Heart right ventricle (tissue), 16 donors: Measurements from ENCODE around the gene REXO1. TPM values are rescaled to one million over a fixed set of nuclear protein-coding genes. Genes with fewer than 3 reads are reported as not detected.
A peak's percentile ranks its signal among the peaks of the same experiment; 100 is the strongest.

ENCODE experiments used
- ATAC-seq, 8 donors: fragments of 200-7000 bp; cut with Tn5 transposase; one replicate each; pipeline ENCODE4 v1.9.1; 2020; ENCODE audit warnings: mild to moderate bottlenecking in 8 of 8, moderate library complexity in 8 of 8, moderate number of reproducible peaks in 1 of 8
- DNase-seq, 2 donors: peaks; one replicate each; pipeline ENCODE4 v3.0.0-alpha.2; 2020
- H3K27ac ChIP-seq, 10 donors: fragments of 200-600 bp; sonication (generic) in 2 of 10; one replicate each; pipeline versions ENCODE4 v1.5.0 to v1.8.0; 2020 to 2022; ENCODE audit warnings: mild to moderate bottlenecking in 3 of 10
- H3K27me3 ChIP-seq, 7 donors: fragments of 200-600 bp; one replicate each; pipeline ENCODE4 v1.8.0; 2021 to 2022; ENCODE audit warnings: mild to moderate bottlenecking in 2 of 7
- H3K36me3 ChIP-seq, 9 donors: fragments of 200-600 bp; sonication (generic) in 1 of 9; one replicate each; pipeline versions ENCODE4 v1.5.0 to v1.8.0; 2020 to 2022; ENCODE audit warnings: mild to moderate bottlenecking in 2 of 9
- H3K4me1 ChIP-seq, 9 donors: fragments of 200-600 bp; sonication (generic) in 1 of 9; one replicate each; pipeline versions ENCODE4 v1.5.0 to v1.8.0; 2020 to 2022; ENCODE audit warnings: mild to moderate bottlenecking in 4 of 9
- H3K4me3 ChIP-seq, 10 donors: fragments of 200-600 bp; sonication (generic) in 2 of 10; one replicate each; pipeline versions ENCODE4 v1.5.0 to v1.8.0; 2020 to 2022; ENCODE audit warnings: mild to moderate bottlenecking in 7 of 10, moderate library complexity in 2 of 10
- H3K9me3 ChIP-seq, 11 donors: fragments of 200-600 bp in 10 of 11; sonication (generic) in 2 of 11; one replicate each; pipeline versions ENCODE4 v1.5.0 to v1.8.0; 2013 to 2022; ENCODE audit warnings: mild to moderate bottlenecking in 2 of 11, control low read depth in 1 of 11, moderate library complexity in 1 of 11
- WGBS, 2 donors: extraction: QIAGEN DNeasy Blood & Tissue Kit; methylation state at CpG; one replicate each; pipeline ENCODE4 v1.1.7; 2013; ENCODE audit warnings: inconsistent platforms in 1 of 2; 5-methylcytosine and 5-hydroxymethylcytosine counted together
- intact Hi-C, 10 donors: fragments of 100-400 bp; cut with DNase I; formaldehyde crosslinking; loops; one replicate each; pipeline versions ENCODE4 v1.11.1 to v1.14.2; 2022
- polyA plus RNA-seq, 2 donors: library from polyadenylated mRNA; stranded (reverse); fragments of 200-250 nt; gene quantifications; one replicate each; pipeline ENCODE4 v1.2.3, GENCODE V29; 2013
- total RNA-seq, 10 donors: library from RNA; stranded (reverse); fragmentation: NEBNext Ultra II Directional in 3 of 10; extraction: Animal tissue kit (Norgen Biotek cat#: 25700) in 3 of 10; gene quantifications; one replicate each; pipeline versions ENCODE4 v1.2.1 to v1.2.4, GENCODE V29; 2021 to 2023
- TF ChIP-seq, protein P1 (sequence below), 9 donors: fragments of 200-600 bp; sonication (generic) in 2 of 9; IDR thresholded peaks; one replicate each; pipeline versions ENCODE4 v1.5.0 to v1.8.0; 2021 to 2022; ENCODE audit warnings: antibody characterized with exemption in 9 of 9, mild to moderate bottlenecking in 5 of 9, moderate library complexity in 1 of 9
- donor health status: Arrhythmogenic right ventricular cardiomyopathy.
- donor health status: ischemic (EF 13 %, LVEDD 7.1; RV severe dilation, severe dysfunction).
- donor health status: healthy with polysubstance abuse.
- donor health status: DM: no; HTN: yes; CAD: no.
- donor health status: DM: no; HTN: no; CAD: no.
- donor health status: ischemic (EF 25% LVEDD 6.9; RV normal size, moderate dysfunction).
- donor health status: ischemic (EF 25% LVEDD 5.7; RV mildly dilated, moderate dysfunction).
- donor health status: healthy.
- donor health status: DM: yes; HTN: yes; CAD: no.
- donor health status: Ischemic cardiomyopathy.
- donor health status: ischemic (EF 35%, LVEDD 5.7; RV mildly dilated, moderate dysfunction).
- donor health status: nonischemic (EF 11% LVEDD 7.7; RV severe dilation, severe dysfunction).
- donor health status: DM: yes; HTN: yes; CAD: no.
- donor health status: PGD.
- donor health status: ischemic (EF 29% LVEDD 5.4; RV normal size, mild dysfunction).
- donor health status: nonischemic (EF 23%, LVEDD 6.1; RV moderate dilation, normal function).

REXO1 gene
- total and polyA plus RNA-seq, 12 donors = 13.1 to 20.6 (median 16.5) TPM

DNA sequence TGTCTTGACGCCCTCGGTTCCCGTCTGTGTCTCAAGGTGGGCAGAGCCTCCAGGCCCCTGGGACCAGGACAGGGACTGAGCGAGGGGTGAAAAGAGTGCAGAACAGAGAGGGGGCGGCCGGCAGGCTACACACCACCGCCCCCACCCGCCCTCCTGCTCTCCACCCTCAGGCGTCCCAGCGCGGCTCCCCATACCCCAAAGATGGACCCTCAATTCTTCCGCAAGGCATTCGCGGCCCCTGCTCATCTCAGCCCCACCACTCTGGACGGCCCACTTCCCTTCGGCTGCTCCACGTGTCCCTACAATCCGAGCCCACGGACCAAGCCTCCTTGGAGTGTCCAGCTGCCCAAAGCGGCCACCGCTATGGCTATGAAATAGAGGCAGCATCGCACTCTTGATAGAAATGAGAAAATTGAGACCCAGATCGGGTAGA, 13.3 kb upstream of the REXO1 start:
- 51 to 55% methylated on average over 23 of the region's 23 CpGs for WGBS, 2 donors
- Histone ChIP-seq H3K36me3 (no peaks in the 10 kb centered on the region), H3K4me3 (peak overlapping the region in 9 of 10 donors; percentile 43 to 84 (median 66)), H3K4me1 (peaks cover 22 to 69% (median 57%) of the 10 kb centered on the region in 9 donors), H3K27ac (peak overlapping the region in 8 of 10 donors; percentile 62 to 88 (median 78)), H3K27me3 (no peaks in the 10 kb centered on the region), H3K9me3 (no peaks in the 10 kb centered on the region)
- ATAC-seq (no peak), DNase-seq (no peak)
- intact Hi-C loops = loop anchor here in 1 of 10 donors (10.0 kb wide), 1 partner anchor 203 kb away; no protein-coding TSS in a partner anchor
- TF ChIP-seq, protein P1, sequence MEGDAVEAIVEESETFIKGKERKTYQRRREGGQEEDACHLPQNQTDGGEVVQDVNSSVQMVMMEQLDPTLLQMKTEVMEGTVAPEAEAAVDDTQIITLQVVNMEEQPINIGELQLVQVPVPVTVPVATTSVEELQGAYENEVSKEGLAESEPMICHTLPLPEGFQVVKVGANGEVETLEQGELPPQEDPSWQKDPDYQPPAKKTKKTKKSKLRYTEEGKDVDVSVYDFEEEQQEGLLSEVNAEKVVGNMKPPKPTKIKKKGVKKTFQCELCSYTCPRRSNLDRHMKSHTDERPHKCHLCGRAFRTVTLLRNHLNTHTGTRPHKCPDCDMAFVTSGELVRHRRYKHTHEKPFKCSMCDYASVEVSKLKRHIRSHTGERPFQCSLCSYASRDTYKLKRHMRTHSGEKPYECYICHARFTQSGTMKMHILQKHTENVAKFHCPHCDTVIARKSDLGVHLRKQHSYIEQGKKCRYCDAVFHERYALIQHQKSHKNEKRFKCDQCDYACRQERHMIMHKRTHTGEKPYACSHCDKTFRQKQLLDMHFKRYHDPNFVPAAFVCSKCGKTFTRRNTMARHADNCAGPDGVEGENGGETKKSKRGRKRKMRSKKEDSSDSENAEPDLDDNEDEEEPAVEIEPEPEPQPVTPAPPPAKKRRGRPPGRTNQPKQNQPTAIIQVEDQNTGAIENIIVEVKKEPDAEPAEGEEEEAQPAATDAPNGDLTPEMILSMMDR (IDR thresholded peaks at IDR 0.05) = no peak

DNA sequence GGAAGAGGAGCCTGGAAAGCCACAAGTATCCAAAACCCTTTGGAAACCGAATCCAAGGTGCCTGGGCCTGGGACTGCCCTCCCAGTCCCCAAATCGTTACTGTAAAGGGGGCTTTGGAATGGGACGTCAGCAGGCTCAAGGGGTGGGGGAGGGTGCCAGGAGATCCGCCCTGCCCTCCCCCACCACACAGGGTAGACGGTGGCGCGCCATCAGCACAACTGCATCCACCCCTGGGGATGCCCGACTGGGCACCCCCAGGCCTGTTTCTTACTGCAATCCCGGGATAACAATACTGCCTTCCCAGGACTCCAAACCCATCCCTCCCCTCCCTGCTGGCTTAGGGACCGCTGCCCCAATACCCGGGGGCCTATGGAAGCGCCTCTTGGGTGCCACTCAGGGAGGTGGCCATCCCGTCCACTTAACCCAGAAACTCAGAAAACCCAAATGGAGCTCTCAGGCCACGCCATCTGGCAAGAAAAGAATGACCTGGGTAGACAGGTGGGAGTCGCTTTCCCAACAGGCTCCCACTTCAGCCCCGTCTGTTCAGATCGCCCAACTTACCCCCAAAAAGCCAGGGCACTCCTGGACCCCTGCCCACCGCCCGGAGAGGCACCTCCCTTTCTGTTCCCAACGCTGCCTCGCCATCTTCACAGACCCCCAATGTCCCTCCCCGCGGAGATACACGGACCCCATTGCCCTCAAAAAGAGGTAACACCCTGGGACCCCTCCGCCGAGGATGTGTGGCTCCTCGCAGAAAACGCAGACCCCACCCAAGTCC, 12.7 kb upstream of the REXO1 start:
- Histone ChIP-seq H3K4me1 (peaks cover 28 to 75% (median 63%) of the 10 kb centered on the region in 9 donors), H3K9me3 (no peaks in the 10 kb centered on the region), H3K36me3 (no peaks in the 10 kb centered on the region), H3K4me3 (peak overlapping the region in 8 of 10 donors; percentile 43 to 84 (median 64)), H3K27ac (peak overlapping the region in 7 of 10 donors; percentile 44 to 84 (median 68)), H3K27me3 (no peaks in the 10 kb centered on the region)
- TF ChIP-seq, protein P1 (IDR thresholded peaks at IDR 0.05) = no peak
- no peak for ATAC-seq
- DNase-seq = no peak
- WGBS, 2 donors = 67 to 70% methylated on average over 28 of the region's 28 CpGs
- intact Hi-C loops = loop anchor here in 1 of 10 donors (10.0 kb wide), 1 partner anchor 204 kb away; no protein-coding TSS in a partner anchor

DNA sequence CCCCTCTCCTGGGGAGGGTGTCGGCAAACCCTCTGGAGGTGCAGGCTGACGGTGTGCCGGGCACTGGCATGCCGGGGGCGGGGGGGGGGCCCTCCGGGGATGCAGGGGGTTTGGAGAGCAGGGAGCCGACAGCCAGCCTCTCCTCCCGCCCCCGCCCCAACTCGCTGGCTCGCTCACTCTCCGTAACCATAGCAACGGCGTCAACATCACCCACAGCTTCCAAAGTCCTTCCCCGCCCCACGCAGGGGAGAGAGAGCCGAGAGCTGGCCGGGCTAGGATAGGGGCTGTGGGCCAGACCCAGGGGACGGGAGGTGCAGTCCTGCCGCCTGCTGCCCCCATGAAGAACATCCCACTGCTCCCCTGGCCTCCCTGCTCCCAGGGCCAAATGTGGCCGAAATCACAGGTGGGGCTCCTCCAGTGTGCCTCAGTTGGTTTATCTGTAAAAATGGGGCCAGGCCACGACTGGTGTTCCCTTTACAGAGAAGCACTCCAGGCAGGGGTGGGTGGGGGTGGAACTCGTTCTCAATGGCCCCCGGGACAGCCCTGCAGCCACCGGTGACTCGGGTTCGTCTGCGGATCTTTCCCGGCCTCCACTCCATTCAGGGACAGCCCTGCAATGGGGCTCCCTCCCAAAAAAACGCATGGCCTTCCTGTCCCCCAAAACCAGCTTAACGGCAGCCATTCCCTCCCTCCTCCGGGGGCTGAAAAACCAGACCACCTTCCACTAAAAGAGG, 11.9 kb upstream of the REXO1 start:
- peak overlapping the region in 5 of 10 donors; percentile 0 to 84 (median 24) for H3K4me3 ChIP-seq
- no peaks in the 10 kb centered on the region for H3K27me3 ChIP-seq
- intact Hi-C loops = loop anchor here in 1 of 10 donors (10.0 kb wide), 1 partner anchor 205 kb away; no protein-coding TSS in a partner anchor
- H3K27ac ChIP-seq = peak overlapping the region in 6 of 10 donors; percentile 23 to 68 (median 45)
- H3K9me3 ChIP-seq = no peaks in the 10 kb centered on the region
- H3K4me1 ChIP-seq = peaks cover 30 to 82% (median 70%) of the 10 kb centered on the region in 9 donors
- no peaks in the 10 kb centered on the region for H3K36me3 ChIP-seq
- ATAC-seq = no peak
- 30 to 39% methylated on average over 27 to 32 of the region's 32 CpGs for WGBS, 2 donors
- TF ChIP-seq, protein P1 (IDR thresholded peaks at IDR 0.05) = no peak
- DNase-seq = peak in 1 of 2 donors; percentile 79

DNA sequence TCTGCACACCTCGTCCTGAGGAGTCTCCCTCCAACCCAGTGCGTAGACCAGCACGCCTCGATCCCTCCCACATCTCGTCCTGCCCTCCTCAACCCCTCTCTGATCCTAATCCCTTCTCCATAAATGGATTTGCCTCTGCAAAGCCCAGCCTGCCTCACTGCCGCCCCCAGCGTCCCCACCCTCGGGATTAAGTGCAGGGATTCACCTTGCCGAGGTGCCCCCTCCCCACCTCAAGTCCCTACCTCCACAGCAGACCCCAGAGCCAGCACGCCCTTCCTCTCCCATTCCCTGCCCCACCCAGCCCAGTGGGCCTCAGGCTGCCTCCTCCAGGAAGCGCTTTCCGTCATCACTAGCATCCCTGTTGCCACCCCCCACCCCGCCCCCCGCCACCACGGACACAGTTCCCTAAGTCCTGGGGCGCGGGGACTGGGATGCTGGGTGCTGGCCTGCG, 11.1 kb upstream of the REXO1 start:
- DNase-seq = no peak

More for the DNA sequence above, 11.1 kb upstream of the REXO1 start:
- WGBS, 2 donors = 66% methylated on average over 18 of the region's 18 CpGs
- Histone ChIP-seq H3K4me1 (peaks cover 34 to 82% (median 76%) of the 10 kb centered on the region in 9 donors), H3K9me3 (no peaks in the 10 kb centered on the region), H3K27ac (peak overlapping the region in 6 of 10 donors; percentile 23 to 58 (median 45)), H3K27me3 (no peaks in the 10 kb centered on the region), H3K36me3 (peaks cover 0 to under 1% (median 0%) of the 10 kb centered on the region in 9 donors), H3K4me3 (peak overlapping the region in 1 of 10 donors; percentile 24)
- TF ChIP-seq, protein P1 (IDR thresholded peaks at IDR 0.05) = no peak
- no peak for ATAC-seq
- intact Hi-C loops = no loop called here
